Epithelial cell of alveolus of lung (primary cell): Measurements from ENCODE around the gene LHX8. TPM values are rescaled to one million over a fixed set of nuclear protein-coding genes. Genes with fewer than 3 reads are reported as not detected.

Experiments used
- total RNA-seq: library from RNA; depleted of rRNA; stranded (reverse); fragments of >200 nt; gene quantifications from 2 replicates; pipeline ENCODE4 v1.2.1, GENCODE V29; 2015

The LHX8 gene
- total RNA-seq, result not detected in 2 replicates

DNA sequence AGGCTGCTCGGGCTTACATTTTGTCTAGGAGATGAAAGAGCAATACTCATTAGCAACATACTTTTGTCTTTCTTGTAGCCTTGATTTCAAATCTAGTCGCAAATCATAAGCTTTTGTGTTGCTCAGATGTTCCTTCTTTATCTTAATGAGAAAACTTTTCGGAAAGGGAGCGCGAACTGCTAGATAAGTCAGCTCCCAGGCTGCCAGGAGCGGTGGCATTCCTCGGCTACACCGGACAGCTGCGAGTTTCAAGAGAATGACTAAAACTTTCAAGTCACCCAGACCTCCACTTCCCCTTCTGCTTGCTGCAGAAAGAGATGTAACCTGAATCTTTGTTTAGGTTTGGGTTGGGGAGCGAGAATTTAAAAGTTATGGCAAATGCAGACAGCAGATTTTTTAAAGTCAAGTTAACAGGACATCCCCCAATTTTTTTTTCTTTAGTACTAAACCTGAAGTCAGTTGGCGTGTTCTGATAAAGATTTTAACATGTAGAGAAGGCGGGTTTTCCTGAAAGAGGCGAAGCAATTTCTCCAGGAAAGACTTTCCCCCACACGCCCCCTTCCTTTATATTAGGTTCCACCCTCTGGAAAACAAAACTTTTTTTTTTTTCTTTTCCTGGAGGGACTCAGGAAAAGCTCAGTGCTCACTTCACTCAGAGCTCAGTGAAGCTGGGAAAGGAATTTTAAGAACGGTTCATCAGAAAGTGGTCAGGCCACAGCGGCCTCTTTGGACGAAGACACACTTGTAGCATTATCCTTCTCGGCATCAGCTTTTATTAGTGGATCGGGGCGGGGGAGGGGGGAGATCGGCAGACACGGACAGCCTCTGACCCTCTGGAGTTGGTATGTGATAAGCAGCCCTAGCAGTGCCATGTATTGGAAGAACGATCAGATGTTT lies at the start of gene LHX8:
LHX8 (plus strand) TSS at position 639 of the 897 bp plus-strand sequence. CDS start 2,227 bp downstream, outside the sequence.

